Measurements from ENCODE around the gene CD74. TPM values are rescaled to one million over a fixed set of nuclear protein-coding genes. Genes with fewer than 3 reads are reported as not detected.

CD74 gene
- total and polyA plus RNA-seq, 2 of the 4 experiments (the other 2 are of a cell fraction) = 0.18 to 1.1 TPM

- H2BK15ac ChIP-seq (ENCODE audit: low read depth, low read length) = no peak overlapping the region
- H2BK20ac ChIP-seq (ENCODE audit: low read depth, low read length) = no peak overlapping the region
- no peak overlapping the region for H2BK120ac ChIP-seq (ENCODE audit: low read depth, low read length)
- intact Hi-C loops (cut with micrococcal nuclease) = no loop called here
- H3K9me1 ChIP-seq (ENCODE audit: insufficient read depth, low read length) = peaks cover 1% of the 10 kb centered on the region; the same call in 1 of the 2 replicates
- H3K4ac ChIP-seq (ENCODE audit: low read depth, low read length) = no peak overlapping the region
- H4K20me1 ChIP-seq (ENCODE audit: insufficient read depth, low read length) = peaks cover 16% of the 10 kb centered on the region
- no peak overlapping the region for H3K27ac ChIP-seq (ENCODE audit: insufficient read depth, low read length)
- peaks cover 1% of the 10 kb centered on the region for H3K4me1 ChIP-seq (ENCODE audit: control insufficient read depth, insufficient read depth, low read length)
- H2AK9ac ChIP-seq (replicated peaks; ENCODE audit: low read depth, low read length, poor library complexity) = no peak overlapping the region
- ATAC-seq (ENCODE audit: low read depth) (no peak), DNase-seq (no peak)
- H3K56ac ChIP-seq (ENCODE audit: extremely low read depth, insufficient read depth, low read length) = no peak overlapping the region
- no peaks in the 10 kb centered on the region for H3K9me3 ChIP-seq (ENCODE audit: control insufficient read depth, insufficient read depth, low read length)
- H2AK5ac ChIP-seq (ENCODE audit: low read depth, low read length) = no peak overlapping the region
- no peak overlapping the region for H3K4me3 ChIP-seq (ENCODE audit: insufficient read depth, low read depth, low read length)
- H3K18ac ChIP-seq (ENCODE audit: low read depth, low read length) = no peak overlapping the region
- no peak overlapping the region for H4K8ac ChIP-seq (ENCODE audit: low read depth in 2 of 2, low read length in 2 of 2)
- H3K9ac ChIP-seq (ENCODE audit: low read depth, low read length) = no peak overlapping the region
- TF ChIP-seq RAD21 (IDR thresholded peaks at IDR 0.05; ENCODE audit: low read length) (no peak), SMC3 (IDR thresholded peaks at IDR 0.05; ENCODE audit: low read depth, low read length) (no peak), MAFK (IDR thresholded peaks at IDR 0.05; ENCODE audit: low read depth, low read length) (no peak), USF2 (IDR thresholded peaks at IDR 0.05; ENCODE audit: low read depth, low read length) (no peak), FOS (IDR thresholded peaks at IDR 0.05; ENCODE audit: low read depth, low read length) (no peak), CEBPB (IDR thresholded peaks at IDR 0.05; ENCODE audit: low read depth, low read length) (no peak), BHLHE40 (IDR thresholded peaks at IDR 0.05; ENCODE audit: low read depth, low read length) (no peak), MAZ (IDR thresholded peaks at IDR 0.05; ENCODE audit: borderline replicate concordance, low read depth, low read length) (no peak), RCOR1 (IDR thresholded peaks at IDR 0.05; ENCODE audit: insufficient replicate concordance, low read length) (no peak), NFE2L2 (IDR thresholded peaks at IDR 0.05; ENCODE audit: low read depth, low read length) (no peak), MXI1 (IDR thresholded peaks at IDR 0.05; ENCODE audit: borderline replicate concordance, low read depth, low read length) (no peak), POLR2A (IDR thresholded peaks at IDR 0.05; ENCODE audit: low read depth, low read length) (no peak), RFX5 (IDR thresholded peaks at IDR 0.05; ENCODE audit: low read depth, low read length) (no peak), CHD1 (IDR thresholded peaks at IDR 0.05; ENCODE audit: low read depth, low read length) (no peak)
- TF ChIP-seq, protein P1, sequence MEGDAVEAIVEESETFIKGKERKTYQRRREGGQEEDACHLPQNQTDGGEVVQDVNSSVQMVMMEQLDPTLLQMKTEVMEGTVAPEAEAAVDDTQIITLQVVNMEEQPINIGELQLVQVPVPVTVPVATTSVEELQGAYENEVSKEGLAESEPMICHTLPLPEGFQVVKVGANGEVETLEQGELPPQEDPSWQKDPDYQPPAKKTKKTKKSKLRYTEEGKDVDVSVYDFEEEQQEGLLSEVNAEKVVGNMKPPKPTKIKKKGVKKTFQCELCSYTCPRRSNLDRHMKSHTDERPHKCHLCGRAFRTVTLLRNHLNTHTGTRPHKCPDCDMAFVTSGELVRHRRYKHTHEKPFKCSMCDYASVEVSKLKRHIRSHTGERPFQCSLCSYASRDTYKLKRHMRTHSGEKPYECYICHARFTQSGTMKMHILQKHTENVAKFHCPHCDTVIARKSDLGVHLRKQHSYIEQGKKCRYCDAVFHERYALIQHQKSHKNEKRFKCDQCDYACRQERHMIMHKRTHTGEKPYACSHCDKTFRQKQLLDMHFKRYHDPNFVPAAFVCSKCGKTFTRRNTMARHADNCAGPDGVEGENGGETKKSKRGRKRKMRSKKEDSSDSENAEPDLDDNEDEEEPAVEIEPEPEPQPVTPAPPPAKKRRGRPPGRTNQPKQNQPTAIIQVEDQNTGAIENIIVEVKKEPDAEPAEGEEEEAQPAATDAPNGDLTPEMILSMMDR (conservative IDR thresholded peaks at IDR 0.05; ENCODE audit: low read depth, low read length) = no peak
- TF ChIP-seq, protein P2, sequence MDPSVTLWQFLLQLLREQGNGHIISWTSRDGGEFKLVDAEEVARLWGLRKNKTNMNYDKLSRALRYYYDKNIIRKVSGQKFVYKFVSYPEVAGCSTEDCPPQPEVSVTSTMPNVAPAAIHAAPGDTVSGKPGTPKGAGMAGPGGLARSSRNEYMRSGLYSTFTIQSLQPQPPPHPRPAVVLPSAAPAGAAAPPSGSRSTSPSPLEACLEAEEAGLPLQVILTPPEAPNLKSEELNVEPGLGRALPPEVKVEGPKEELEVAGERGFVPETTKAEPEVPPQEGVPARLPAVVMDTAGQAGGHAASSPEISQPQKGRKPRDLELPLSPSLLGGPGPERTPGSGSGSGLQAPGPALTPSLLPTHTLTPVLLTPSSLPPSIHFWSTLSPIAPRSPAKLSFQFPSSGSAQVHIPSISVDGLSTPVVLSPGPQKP (IDR thresholded peaks at IDR 0.05; ENCODE audit: borderline replicate concordance, low read depth, low read length) = no peak
- H3K23ac ChIP-seq (ENCODE audit: low read depth, low read length) = no peak overlapping the region
- no CpG with 5 or more reads among the region's 4 CpGs for WGBS, 2 experiments (ENCODE audit: extremely low coverage in 2 of 2, insufficient read length in 1 of 2)
- no peak overlapping the region for H4K5ac ChIP-seq (ENCODE audit: low read depth, low read length)
- H3K14ac ChIP-seq (replicated peaks; ENCODE audit: low read depth, low read length) = no peak overlapping the region
- peaks cover 2 to 14% of the 10 kb centered on the region in 2 experiments; a peak in 2 of 4 replicates for H3K79me1 ChIP-seq (ENCODE audit: low read depth in 1 of 2, low read length in 2 of 2)
- H3K36me3 ChIP-seq (ENCODE audit: control insufficient read depth, insufficient read depth, low read length) = peaks cover 3% of the 10 kb centered on the region
- POLR2A ChIA-PET (ENCODE audit: unreplicated experiment) = no interaction called here
- no peaks in the 10 kb centered on the region for H3K27me3 ChIP-seq (ENCODE audit: control insufficient read depth, insufficient read depth, low read length)
- BruUV-seq (replicated peaks) = no TSS peak
- CTCF ChIA-PET = no interaction called here
- H4K91ac ChIP-seq (ENCODE audit: insufficient read depth, low read depth, low read length) = no peak overlapping the region
- H3K4me2 ChIP-seq (ENCODE audit: low read depth, low read length) = no peak overlapping the region
- dilution Hi-C loops (cut with HindIII; ENCODE audit: low sequenced_read_pairs, unreplicated experiment) = no loop called here
- H2BK5ac ChIP-seq (ENCODE audit: low read depth, low read length, poor library complexity, severe bottlenecking) = no peak overlapping the region
- in situ Hi-C loops (cut with MboI; ENCODE audit: low sequenced_read_pairs) = loop anchor here (5.0 kb wide), 1 partner anchor 199 kb away; no protein-coding TSS in a partner anchor
- no peak overlapping the region for H2AFZ ChIP-seq (replicated peaks; ENCODE audit: low read length, poor library complexity)
These were observed 40.2 kb upstream of the CD74 start for GRCh38 chr5:150452914-150453313.
